Mammary epithelial cell (primary cell): ENCODE measurements around the gene FAXDC2.

Source experiments
- EZH2 ChIP-seq: IDR thresholded peaks from 2 replicates; pipeline ENCODE4 v1.6.1; 2012; ENCODE audit warnings: low read length, inconsistent platforms, borderline replicate concordance
- TF ChIP-seq, protein P1 (sequence below), 2 donors: IDR thresholded peaks in 1 of 2; conservative IDR thresholded peaks in 1 of 2; 2 replicates each; pipeline ENCODE4 v1.5.1; 2011 to 2012; ENCODE audit warnings: inconsistent platforms in 2 of 2, low read length in 2 of 2, mild to moderate bottlenecking in 2 of 2, control low read depth in 1 of 2, low read depth in 1 of 2; ENCODE audit not compliant: insufficient read depth in 1 of 2; ENCODE audit errors: extremely low read depth in 1 of 2

DNA sequence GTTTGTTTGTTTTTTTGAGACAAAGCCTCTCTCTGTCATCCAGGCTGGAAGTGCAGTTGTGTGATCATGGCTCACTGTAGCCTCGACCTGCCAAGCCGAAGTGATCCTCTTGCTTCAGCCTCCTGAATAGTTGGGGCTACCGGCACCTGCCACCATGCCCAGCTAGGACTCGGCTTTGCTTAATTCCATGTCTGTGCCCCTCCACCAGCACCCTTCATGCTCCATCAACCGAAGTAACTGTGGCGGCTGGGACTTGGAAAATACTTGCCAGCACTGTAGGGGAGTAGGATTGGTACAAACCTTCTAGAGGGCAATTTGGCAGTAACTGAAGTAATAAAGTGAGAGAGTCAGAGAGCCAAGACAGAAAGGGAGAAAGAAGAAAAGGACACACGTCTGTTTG is 19.0 kb downstream of the FAXDC2 start:
- TF ChIP-seq EZH2, result no peak
- TF ChIP-seq, protein P1, sequence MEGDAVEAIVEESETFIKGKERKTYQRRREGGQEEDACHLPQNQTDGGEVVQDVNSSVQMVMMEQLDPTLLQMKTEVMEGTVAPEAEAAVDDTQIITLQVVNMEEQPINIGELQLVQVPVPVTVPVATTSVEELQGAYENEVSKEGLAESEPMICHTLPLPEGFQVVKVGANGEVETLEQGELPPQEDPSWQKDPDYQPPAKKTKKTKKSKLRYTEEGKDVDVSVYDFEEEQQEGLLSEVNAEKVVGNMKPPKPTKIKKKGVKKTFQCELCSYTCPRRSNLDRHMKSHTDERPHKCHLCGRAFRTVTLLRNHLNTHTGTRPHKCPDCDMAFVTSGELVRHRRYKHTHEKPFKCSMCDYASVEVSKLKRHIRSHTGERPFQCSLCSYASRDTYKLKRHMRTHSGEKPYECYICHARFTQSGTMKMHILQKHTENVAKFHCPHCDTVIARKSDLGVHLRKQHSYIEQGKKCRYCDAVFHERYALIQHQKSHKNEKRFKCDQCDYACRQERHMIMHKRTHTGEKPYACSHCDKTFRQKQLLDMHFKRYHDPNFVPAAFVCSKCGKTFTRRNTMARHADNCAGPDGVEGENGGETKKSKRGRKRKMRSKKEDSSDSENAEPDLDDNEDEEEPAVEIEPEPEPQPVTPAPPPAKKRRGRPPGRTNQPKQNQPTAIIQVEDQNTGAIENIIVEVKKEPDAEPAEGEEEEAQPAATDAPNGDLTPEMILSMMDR (conservative IDR thresholded peaks at IDR 0.05 in 1 of 2, IDR thresholded peaks at IDR 0.05 in 1 of 2; ENCODE audit: extremely low read depth in 1 of 2, insufficient read depth in 1 of 2, low read depth in 1 of 2, low read length in 2 of 2), result no peak
